ENCODE data around the gene RPL10A. TPM values are rescaled to one million over a fixed set of nuclear protein-coding genes. Genes with fewer than 3 reads are reported as not detected.

Gene RPL10A
- total and polyA plus RNA-seq, 2 of the 13 experiments (the other 11 are each of a cell fraction or from before 2014, with no cell fraction given) = 1,854 to 2,726 TPM

GRCh38 chr6:35428421-35429149 is 39.6 kb upstream of the RPL10A start (continued):
- TF ChIP-seq, protein P1, sequence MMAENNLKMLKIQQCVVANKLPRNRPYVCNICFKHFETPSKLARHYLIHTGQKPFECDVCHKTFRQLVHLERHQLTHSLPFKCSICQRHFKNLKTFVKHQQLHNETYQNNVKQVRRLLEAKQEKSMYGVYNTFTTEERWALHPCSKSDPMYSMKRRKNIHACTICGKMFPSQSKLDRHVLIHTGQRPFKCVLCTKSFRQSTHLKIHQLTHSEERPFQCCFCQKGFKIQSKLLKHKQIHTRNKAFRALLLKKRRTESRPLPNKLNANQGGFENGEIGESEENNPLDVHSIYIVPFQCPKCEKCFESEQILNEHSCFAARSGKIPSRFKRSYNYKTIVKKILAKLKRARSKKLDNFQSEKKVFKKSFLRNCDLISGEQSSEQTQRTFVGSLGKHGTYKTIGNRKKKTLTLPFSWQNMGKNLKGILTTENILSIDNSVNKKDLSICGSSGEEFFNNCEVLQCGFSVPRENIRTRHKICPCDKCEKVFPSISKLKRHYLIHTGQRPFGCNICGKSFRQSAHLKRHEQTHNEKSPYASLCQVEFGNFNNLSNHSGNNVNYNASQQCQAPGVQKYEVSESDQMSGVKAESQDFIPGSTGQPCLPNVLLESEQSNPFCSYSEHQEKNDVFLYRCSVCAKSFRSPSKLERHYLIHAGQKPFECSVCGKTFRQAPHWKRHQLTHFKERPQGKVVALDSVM (CRISPR knock-in tag; IDR thresholded peaks at IDR 0.05) = peak; percentile 51; the same call in 1 of the 2 replicates
- TF ChIP-seq ZNF510 (CRISPR knock-in tag; IDR thresholded peaks at IDR 0.05; ENCODE audit: low read depth) = no peak
- TF ChIP-seq ZZZ3 (CRISPR knock-in tag; IDR thresholded peaks at IDR 0.05; ENCODE audit: borderline replicate concordance) = no peak
- 0 out of 2 replicates have a peak, but pooled peaks have one; percentile 42 for TF ChIP-seq CCDC6 (CRISPR knock-in tag; IDR thresholded peaks at IDR 0.05)
- TF ChIP-seq ZBTB42 (CRISPR knock-in tag; IDR thresholded peaks at IDR 0.05) = no peak
- TF ChIP-seq, protein P2, sequence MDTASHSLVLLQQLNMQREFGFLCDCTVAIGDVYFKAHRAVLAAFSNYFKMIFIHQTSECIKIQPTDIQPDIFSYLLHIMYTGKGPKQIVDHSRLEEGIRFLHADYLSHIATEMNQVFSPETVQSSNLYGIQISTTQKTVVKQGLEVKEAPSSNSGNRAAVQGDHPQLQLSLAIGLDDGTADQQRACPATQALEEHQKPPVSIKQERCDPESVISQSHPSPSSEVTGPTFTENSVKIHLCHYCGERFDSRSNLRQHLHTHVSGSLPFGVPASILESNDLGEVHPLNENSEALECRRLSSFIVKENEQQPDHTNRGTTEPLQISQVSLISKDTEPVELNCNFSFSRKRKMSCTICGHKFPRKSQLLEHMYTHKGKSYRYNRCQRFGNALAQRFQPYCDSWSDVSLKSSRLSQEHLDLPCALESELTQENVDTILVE (CRISPR knock-in tag; IDR thresholded peaks at IDR 0.05) = 0 out of 2 replicates have a peak, but pooled peaks have one; percentile 20
- TF ChIP-seq FLYWCH1 (CRISPR knock-in tag; IDR thresholded peaks at IDR 0.05) = no peak
- TF ChIP-seq SPEN (CRISPR knock-in tag; IDR thresholded peaks at IDR 0.05; ENCODE audit: low read depth) = no peak
- TF ChIP-seq HNRNPL (IDR thresholded peaks at IDR 0.05; ENCODE audit: low read depth, low read length) = peak; percentile 65; the same call in 1 of the 2 replicates
- no peak for TF ChIP-seq MATR3 (CRISPR knock-in tag; IDR thresholded peaks at IDR 0.05)
- no peak for TF ChIP-seq CENPT (CRISPR knock-in tag; IDR thresholded peaks at IDR 0.05; ENCODE audit: low read depth)
- no peak for TF ChIP-seq NFE2L1 (CRISPR knock-in tag; IDR thresholded peaks at IDR 0.05; ENCODE audit: borderline replicate concordance)
- no peak for TF ChIP-seq RARG (CRISPR knock-in tag; IDR thresholded peaks at IDR 0.05; ENCODE audit: low read depth)
- TF ChIP-seq MTF1 (CRISPR knock-in tag; IDR thresholded peaks at IDR 0.05) = no peak
- TF ChIP-seq, protein P3, sequence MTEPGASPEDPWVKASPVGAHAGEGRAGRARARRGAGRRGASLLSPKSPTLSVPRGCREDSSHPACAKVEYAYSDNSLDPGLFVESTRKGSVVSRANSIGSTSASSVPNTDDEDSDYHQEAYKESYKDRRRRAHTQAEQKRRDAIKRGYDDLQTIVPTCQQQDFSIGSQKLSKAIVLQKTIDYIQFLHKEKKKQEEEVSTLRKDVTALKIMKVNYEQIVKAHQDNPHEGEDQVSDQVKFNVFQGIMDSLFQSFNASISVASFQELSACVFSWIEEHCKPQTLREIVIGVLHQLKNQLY (CRISPR knock-in tag; IDR thresholded peaks at IDR 0.05) = no peak
- TF ChIP-seq, protein P4, sequence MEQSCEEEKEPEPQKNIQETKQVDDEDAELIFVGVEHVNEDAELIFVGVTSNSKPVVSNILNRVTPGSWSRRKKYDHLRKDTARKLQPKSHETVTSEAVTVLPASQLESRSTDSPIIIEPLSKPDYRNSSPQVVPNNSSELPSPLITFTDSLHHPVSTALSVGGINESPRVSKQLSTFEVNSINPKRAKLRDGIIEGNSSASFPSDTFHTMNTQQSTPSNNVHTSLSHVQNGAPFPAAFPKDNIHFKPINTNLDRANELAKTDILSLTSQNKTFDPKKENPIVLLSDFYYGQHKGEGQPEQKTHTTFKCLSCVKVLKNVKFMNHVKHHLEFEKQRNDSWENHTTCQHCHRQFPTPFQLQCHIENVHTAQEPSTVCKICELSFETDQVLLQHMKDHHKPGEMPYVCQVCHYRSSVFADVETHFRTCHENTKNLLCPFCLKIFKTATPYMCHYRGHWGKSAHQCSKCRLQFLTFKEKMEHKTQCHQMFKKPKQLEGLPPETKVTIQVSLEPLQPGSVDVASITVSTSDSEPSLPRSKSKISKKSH (CRISPR knock-in tag; IDR thresholded peaks at IDR 0.05; ENCODE audit: borderline replicate concordance) = peak; percentile 40; the same call in 1 of the 2 replicates
- no peak for TF ChIP-seq ZSCAN30 (CRISPR knock-in tag; IDR thresholded peaks at IDR 0.05)
- no peak for TF ChIP-seq ZNF24 (IDR thresholded peaks at IDR 0.05)
- TF ChIP-seq DZIP1 (CRISPR knock-in tag; IDR thresholded peaks at IDR 0.05) = no peak
- no peak for TF ChIP-seq RBM22 (optimal IDR thresholded peaks at IDR 0.05; ENCODE audit: low read length)
- TF ChIP-seq NAIF1 (CRISPR knock-in tag; IDR thresholded peaks at IDR 0.05; ENCODE audit: borderline replicate concordance) = no peak
- TF ChIP-seq SNAI1 (CRISPR knock-in tag; IDR thresholded peaks at IDR 0.05; ENCODE audit: borderline replicate concordance) = no peak
